ENCODE results near the gene GRAPL. TPM values are rescaled to one million over a fixed set of nuclear protein-coding genes. Genes with fewer than 3 reads are reported as not detected.
"Not testable (repeated sequence)": the region's sequence is repeated elsewhere in the genome, so short reads cannot be mapped to it uniquely, and the experiment has no call there.

GRAPL gene
- total RNA-seq, 1 donor from 2014 or later = 1.5 TPM

DNA sequence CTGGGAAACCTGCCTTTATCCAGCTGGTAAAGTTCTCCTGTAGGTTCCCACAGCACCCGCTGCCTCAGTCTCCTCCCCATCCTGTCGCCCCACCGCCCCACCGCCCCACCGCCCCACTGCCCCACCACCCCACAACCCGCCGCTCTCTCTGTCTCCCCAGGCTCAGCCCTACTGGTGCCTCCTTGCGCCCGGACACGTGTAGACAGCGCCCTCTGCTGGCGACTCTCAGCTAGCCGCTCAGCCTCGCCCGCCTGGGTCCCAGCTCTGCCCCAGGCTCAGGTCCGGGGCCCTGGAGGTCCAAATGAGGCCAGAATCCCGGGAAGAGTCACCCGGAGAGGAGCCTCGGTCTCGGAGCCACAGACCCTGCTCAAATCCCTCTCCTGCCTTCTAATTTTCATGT is 48.0 kb downstream of the GRAPL start:
- intact Hi-C loops (cut with DNase I); DNase-seq: not testable (repeated sequence)
- ATAC-seq (ENCODE audit: poor library complexity) = peak; percentile 98

GRCh38 chr17:19181040-19181875 is 53.9 kb downstream of the GRAPL start:
- DNase-seq; intact Hi-C loops (cut with DNase I): not testable (repeated sequence)
- peak; percentile 98 for ATAC-seq (ENCODE audit: poor library complexity)

DNA sequence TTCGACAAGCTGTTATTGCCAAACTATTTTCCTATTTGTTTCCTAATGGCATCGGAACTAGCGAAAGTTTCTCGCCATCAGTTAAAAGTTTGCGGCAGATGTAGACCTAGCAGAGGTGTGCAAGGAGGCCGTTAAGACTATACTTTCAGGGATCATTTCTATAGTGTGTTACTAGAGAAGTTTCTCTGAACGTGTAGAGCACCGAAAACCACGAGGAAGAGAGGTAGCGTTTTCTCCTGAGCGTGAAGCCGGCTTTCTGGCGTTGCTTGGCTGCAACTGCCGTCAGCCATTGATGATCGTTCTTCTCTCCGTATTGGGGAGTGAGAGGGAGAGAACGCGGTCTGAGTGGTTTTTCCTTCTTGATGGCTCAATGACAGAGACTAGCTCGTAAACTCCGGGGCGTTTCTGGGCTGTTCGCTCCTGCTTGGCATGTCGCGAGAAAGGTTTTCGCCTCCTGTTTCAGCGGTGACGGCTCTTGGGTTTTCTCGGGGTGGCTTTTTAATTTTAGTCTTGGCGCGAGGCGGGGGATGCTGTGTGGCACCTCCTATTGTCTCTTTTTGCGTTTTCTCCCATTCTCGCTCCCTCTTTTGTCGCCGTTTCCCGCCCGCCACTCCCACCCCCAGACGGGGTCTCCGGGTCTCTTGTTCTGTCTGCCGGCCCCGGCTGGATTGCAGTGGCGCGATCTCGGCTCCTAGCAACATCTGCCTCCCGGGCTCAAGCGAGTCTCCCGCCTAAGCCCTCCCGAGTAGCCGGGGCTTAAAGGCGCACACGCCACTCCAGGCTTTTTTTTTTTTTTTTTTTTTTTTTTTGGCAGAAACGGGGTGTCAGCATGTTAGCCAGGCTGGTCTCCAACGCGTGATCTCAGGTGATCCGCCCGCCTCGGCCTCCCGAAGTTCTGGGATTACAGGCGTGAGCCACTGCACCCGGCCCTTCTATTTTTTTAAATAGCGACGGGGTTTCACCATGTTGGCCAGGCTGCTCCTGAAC is 60.8 kb downstream of the GRAPL start:
- intact Hi-C loops (cut with DNase I); DNase-seq: not testable (repeated sequence)
- ATAC-seq (ENCODE audit: poor library complexity) = peak; percentile 62

- ATAC-seq (ENCODE audit: poor library complexity) = peak; percentile 93
- DNase-seq; intact Hi-C loops (cut with DNase I): not testable (repeated sequence)
Observed at GRCh38 chr17:19188870-19189708, 61.7 kb downstream of the GRAPL start.

DNA sequence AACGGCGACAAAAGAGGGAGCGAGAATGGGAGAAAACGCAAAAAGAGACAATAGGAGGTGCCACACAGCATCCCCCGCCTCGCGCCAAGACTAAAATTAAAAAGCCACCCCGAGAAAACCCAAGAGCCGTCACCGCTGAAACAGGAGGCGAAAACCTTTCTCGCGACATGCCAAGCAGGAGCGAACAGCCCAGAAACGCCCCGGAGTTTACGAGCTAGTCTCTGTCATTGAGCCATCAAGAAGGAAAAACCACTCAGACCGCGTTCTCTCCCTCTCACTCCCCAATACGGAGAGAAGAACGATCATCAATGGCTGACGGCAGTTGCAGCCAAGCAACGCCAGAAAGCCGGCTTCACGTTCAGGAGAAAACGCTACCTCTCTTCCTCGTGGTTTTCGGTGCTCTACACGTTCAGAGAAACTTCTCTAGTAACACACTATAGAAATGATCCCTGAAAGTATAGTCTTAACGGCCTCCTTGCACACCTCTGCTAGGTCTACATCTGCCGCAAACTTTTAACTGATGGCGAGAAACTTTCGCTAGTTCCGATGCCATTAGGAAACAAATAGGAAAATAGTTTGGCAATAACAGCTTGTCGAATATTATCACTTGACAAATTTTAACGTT is 62.5 kb downstream of the GRAPL start:
- peak; percentile 34 for ATAC-seq (ENCODE audit: poor library complexity)

DNA sequence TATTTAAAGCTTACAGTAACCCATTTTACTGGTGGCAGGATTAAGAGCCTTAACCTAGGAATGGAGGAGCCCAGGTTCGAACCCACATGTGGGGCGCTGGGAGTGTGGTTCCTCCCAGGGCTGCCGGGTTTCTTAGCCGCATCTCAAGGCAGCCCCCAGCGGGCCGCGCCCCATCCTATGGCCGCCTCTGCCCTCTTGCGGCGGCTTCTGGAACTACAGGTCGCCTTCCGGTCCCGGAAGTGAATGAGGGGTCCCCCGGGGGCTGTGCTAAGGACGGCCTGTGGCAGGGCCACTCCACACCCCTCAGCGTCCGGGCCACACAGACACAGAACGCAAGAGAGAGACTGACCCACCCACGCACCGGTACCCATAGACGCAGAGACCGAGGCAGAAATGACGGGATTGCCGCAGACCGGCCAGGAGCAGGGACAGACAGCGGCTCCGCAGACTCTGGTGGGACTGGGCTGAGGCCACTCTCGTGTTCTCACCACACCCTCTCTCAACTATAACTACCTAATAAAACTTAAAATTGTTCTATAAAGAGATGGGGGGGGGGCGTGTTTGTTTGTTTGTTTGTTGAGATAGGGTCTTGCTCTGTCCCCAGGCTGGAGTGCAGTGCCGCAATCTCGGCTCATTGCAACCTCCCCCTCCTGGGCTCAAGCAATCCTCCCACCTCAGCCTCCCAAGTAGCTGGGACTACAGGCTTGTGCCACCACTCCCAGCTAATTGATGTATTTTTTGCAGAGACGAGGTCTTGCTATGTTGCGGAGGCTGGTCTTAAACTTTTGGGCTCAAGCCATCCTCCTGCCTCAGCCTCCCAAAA is 69.2 kb downstream of the GRAPL start:
- ATAC-seq (ENCODE audit: poor library complexity) = peak; percentile 99
- DNase-seq = peak; percentile 70
- intact Hi-C loops (cut with DNase I) = not testable (repeated sequence)

More for the DNA sequence above, 62.5 kb downstream of the GRAPL start:
- intact Hi-C loops (cut with DNase I); DNase-seq: not testable (repeated sequence)

DNA sequence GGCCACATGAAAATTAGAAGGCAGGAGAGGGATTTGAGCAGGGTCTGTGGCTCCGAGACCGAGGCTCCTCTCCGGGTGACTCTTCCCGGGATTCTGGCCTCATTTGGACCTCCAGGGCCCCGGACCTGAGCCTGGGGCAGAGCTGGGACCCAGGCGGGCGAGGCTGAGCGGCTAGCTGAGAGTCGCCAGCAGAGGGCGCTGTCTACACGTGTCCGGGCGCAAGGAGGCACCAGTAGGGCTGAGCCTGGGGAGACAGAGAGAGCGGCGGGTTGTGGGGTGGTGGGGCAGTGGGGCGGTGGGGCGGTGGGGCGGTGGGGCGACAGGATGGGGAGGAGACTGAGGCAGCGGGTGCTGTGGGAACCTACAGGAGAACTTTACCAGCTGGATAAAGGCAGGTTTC is 75.1 kb downstream of the GRAPL start:
- DNase-seq; intact Hi-C loops (cut with DNase I): not testable (repeated sequence)
- peak; percentile 98 for ATAC-seq (ENCODE audit: poor library complexity)

- DNase-seq; intact Hi-C loops (cut with DNase I): not testable (repeated sequence)
- peak; percentile 33 for ATAC-seq (ENCODE audit: poor library complexity)
Observed at GRCh38 chr17:19203429-19203828, 76.0 kb downstream of the GRAPL start.

Other genes with a start within 250 kb of the GRAPL start
- gene SLC5A10, start 175.4 kb upstream of the GRAPL start, total RNA-seq = not detected
- gene FAM83G, start 122.8 kb upstream of the GRAPL start, total RNA-seq = 1.9 TPM
- gene GRAP, start 80.6 kb upstream of the GRAPL start, total RNA-seq = 2.0 TPM
- gene EPN2, start 109.8 kb downstream of the GRAPL start, total RNA-seq = 91.0 TPM
- 6.8 TPM for gene B9D1, start 235.1 kb downstream of the GRAPL start, total RNA-seq